NCI-H1930 (cell line): ENCODE data around the gene C13orf46.

ENCODE experiments used
- DNase-seq, 2 experiments: peaks; one replicate each; lab custom pipeline; 2025; lab: John Stamatoyannopoulos, UW

Gene C13orf46

DNA sequence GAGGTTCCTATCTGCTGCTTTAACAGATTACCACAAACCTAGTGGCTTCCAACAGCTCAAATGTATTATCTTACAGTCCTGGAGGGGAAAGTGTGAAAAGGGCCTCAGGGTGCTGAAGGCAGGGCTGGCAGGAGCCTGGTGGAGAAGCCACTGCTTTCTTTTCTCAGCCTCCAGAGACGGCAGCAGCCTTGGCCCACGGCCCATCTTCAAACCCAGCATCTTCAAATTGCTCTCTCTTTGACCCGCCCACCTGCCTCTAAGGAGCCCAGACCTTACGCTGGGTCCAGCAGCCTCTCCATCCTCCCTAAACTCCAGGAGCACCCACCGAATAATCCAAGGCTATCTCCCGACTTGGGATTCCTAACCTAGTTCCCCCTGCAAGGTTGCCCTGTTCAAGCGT is 35.6 kb downstream of the C13orf46 start:
- DNase-seq, result no peak

- DNase-seq, result no peak
Observed at GRCh38 chr13:113937527-113938180, 36.2 kb downstream of the C13orf46 start.

DNA sequence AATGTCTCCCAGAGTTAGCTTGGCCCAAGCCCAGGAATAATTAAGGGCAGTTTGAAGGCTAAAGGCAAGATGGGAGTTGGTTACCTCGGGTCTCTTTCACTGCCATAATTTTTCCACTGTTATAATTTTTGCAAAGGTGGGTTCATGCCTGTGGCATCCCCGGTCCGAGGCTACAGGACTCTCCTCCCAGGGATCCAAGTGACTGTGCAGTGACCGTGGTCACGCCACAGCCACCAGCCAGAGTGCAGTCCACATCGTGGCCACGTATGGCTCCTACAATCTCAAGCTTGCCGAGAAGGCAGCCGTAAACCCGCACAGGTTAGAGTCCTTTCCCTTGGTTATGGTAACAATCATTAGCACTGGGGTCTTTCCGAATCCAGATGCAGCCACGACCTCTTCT is 36.8 kb downstream of the C13orf46 start:
- DNase-seq, result no peak

DNA sequence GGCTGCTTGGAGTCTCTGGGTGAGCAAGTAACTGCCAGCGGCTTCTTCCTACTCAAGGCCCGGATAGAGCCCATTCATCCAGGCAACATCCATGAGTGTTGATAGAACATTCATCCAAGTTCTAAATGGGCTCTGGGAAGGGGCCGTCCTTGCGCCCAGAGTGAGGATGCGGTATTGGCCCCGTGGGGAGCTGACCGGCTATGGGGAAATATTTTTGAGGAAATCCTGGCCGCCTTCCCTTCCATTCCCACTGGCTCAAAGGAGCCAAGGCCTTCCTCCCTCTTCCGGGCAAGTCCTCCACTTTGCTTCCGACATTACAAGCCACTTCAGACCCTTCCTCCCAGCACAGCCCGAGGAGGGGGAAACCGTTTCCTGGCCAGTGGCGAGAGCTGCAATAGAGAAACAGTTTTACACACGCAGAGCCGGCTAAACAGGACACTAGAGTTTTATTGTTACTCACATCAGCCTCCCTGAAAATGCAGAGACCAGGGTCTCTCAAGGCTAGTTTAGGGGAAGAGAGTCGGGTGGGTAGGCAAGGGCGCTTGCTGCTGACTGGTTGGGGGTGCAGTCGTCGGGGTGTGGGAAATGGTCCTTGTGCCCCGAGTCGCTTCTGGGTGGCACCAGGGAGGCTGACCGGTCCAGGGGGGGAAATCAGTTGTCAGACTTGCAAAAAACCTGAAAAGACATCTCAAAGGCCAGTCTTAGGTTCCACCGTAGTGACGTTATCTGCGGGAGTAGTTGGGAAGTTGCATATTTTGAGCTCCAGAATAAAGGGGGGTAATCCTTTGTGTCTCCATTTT is 37.5 kb downstream of the C13orf46 start:
- no peak for DNase-seq

DNA sequence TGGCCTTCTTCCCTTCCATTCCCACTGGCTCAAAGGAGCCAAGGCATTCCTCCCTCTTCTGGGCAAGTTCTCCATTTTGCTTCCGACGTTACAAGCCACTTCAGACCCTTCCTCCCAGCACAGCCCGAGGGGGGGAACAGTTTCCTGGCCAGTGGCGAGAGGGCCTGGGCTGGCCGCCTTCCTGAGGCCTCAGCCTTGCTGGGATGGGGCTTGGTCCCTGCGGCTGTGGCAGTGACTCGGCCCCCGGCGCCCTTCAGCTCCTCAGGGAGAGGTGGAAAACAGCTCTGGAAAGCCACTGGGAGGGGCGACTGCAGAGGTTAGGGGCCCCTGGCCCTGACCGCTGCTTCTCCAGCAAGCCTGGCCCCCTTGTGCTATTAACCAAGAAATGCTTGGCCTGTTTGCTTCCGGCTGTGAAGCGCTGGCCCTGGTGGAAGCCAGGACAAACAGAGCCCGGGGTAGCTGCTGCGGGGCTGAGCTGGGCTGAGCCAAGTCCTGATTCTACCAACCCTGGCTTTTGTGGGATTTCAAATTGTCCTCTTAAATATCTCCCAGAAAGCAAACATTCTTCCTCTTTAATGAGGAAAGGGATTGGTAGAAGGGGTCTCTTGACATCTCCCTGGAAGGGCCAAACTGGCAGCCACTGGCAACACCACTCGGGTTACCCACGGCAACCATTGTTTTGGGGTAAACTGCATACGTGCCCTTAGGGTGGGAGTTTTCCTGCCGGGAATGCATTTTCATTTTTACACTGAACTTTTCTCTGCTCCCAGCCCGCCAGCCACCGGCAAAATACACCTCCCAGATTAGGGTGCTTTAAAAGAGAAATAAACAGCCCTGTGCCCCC is 38.7 kb downstream of the C13orf46 start:
- no peak for DNase-seq

DNA sequence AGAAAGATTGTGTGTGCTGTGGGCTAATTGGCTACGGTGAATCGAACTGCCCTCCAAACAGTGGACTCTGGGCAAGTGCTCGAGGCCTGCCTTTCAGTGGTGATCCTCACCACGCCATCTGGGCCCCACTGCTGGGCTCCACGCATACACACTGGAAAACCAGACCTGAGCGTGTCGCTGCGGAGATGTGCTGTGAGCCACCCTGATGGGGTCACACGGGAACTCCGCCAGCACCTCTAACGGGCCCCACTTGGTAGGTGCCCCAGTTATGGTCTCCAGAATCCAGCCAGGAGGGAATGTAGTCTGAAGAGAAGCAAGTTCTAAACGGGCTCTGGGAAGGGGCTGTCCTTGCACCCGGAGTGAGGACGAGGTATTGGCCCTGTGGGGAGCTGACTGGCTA is 39.3 kb downstream of the C13orf46 start:
- DNase-seq, result no peak

DNA sequence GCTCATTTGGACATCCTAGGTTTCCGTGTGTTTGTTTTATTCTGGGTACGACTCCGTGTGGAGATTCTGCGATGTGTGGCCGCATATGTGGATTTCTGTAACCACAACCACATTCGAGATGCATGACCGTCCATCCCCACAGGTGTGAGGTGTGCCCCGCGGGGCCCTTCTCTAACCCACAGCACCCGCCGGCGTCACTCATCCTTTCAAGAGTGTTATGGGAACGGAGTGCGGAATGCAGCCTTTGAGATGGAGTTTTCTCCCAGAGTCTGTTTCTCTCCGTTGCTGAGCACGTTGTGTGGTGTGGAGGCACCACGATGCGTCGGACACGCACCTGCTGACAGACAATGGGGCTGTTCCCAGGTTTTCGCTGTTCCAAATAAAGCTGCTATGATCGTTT is 40.0 kb downstream of the C13orf46 start:
- no peak for DNase-seq

- no peak for DNase-seq
Observed at GRCh38 chr13:113931841-113932459, 41.9 kb downstream of the C13orf46 start.

GRCh38 chr13:113930671-113931637 is 42.9 kb downstream of the C13orf46 start:
- no peak for DNase-seq

DNA sequence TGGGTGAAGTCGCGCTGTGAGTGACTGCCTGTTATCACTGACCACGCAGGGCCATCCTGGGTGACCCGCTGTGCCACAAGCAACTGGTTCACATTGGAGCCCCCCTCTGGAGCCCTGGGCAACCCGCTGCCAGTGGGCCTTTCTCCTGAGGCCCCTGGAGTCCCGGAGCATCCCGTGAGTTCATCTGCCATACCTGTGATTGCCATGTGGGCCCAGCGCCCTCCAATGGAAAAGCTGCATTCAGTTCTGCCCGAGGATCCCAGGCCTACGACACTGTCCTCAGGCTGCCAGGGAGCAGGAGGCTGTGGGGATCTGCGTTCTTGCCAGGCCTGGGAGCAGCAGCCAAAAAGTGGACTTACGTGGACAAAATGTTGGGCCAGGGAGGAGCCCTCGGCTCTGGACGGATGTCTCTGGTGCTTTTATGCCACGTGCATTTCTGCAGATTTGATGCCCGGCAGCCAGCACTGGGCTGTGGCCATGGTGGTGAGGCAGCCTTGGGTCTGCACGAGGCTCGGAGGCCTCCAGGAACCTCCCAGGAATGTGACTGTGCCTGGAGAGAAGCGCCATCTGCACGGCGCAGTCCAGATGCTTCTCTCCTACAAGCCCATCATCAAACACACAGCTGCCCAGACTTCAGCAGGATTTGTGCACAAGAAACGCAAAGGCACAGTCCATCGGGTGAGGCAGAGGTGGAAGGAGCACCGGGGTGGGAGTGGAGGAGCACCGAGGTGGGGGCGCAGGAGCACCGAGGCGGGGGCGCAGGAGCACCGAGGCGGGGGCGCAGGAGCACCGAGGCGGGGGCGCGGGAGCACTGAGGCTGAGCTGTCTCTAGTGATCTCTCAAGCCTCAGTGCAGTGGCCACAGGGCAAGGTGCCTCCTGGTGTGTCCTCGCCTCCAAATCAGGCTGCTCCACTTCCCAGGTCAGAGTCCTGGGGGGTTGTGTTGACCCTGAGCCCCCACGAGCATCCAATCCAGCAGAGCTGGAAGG is 44.0 kb downstream of the C13orf46 start:
- DNase-seq, result no peak

DNA sequence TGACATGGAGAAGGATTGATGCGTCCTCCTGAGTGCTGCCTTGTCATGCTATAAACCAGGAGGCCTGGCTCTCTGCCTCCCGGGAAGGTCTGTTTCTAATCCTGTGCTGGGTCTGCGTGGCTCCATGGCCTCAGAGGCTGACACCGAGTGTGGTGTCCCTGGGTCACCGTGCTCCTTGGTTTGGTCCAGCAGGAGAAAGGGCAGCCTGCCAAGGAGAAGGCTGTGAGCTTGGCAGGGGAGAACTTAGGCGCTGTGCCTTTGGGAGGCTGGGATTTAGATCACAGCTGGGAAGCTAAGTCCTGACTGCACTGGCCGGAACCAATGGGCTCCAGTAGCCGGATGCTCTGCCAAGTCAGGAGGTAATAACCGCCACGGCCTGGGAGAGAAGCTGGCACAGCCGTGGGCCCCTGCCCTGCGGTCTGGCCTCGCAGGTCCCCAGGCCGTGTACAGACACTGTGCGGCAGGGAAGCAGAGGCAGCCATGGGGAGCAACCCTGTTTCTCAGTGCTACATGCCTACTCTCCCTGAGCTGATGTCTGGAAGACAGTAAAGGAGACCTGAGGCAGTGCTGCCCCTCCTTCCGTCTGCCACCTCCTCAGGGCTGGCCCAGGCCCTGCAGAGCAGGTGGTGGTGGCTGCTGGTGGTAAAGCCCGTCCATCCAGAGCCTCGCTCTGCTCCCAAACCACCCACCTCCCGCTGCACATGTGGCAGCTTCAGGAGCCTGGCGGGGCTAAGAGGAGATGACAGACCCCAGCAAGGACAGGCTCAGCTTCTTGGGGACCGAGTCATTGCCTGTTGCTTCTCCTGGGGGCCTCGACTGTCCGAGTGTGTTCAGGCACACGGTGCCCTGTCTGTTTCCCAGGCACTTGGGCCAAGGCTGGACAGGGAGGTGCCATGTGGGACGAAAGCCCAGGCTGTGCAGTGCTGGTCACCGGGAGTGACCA is 44.9 kb downstream of the C13orf46 start:
- DNase-seq, result no peak

GRCh38 chr13:113927661-113928581 is 46.0 kb downstream of the C13orf46 start:
- DNase-seq, result no peak

DNA sequence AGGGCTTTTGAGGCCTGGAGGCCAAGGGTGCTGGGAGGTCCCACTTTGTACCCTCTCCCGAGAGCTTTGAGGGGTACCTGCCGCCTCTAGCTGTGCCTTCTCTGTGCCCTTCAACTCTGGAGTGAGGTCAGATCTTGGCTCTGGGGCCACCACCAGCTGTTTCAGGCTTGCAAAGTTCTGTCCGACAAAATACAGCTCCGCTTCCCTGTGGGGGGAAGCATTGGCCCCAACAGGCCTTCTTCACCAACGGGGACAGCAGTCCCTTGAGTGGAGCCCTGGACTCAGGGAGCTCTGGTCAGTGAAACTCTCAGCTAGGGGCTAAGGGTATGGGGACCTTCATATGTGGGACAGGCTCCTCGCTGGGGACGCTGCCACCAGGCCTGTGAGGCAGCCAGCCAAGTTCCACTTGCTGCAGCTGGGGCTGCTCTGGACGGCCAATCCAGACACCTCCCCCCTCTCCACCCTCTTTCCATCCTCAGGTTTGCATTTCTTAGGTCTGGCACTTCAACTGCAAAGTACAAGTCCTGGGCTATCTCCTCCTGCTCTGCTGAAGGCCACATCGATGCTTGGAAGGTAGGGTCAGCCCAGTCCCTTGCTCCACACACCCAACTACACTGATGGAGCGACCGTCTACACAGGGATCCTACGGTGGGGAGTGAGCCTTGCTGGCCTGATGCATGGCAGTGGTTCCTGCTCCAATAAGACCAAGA is 46.8 kb downstream of the C13orf46 start:
- DNase-seq, result no peak

DNA sequence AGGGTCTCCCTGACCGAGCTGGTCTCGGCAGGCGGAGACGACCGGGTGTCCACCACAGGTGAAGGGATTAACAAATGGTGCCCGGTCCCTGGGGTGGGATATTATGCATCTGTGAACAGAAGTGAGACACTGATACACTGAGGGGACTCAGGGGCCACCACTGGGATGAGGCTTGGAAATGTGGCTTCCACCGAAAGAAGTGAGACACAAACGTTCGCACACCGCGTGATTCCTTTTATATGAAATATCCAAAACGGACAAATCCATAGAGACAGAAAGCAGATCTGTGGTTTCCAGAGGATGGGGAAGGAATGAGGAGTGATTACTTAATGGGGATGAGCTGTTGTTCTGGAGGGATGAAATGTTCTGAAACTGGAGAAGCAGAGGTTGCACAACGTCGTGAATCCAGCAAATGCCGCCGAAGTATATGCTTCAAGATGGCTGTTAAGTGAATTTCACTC is 47.5 kb downstream of the C13orf46 start:
- no peak for DNase-seq

- no peak for DNase-seq
Observed at GRCh38 chr13:113924184-113924901, 49.5 kb downstream of the C13orf46 start.
